ENCODE measurements around the gene NTHL1. TPM values are rescaled to one million over a fixed set of nuclear protein-coding genes. Genes with fewer than 3 reads are reported as not detected.

NTHL1 gene
- total and polyA plus RNA-seq, 2 of the 13 experiments (the other 11 are each of a cell fraction or from before 2014, with no cell fraction given): 47.5 to 64.9 TPM

DNA sequence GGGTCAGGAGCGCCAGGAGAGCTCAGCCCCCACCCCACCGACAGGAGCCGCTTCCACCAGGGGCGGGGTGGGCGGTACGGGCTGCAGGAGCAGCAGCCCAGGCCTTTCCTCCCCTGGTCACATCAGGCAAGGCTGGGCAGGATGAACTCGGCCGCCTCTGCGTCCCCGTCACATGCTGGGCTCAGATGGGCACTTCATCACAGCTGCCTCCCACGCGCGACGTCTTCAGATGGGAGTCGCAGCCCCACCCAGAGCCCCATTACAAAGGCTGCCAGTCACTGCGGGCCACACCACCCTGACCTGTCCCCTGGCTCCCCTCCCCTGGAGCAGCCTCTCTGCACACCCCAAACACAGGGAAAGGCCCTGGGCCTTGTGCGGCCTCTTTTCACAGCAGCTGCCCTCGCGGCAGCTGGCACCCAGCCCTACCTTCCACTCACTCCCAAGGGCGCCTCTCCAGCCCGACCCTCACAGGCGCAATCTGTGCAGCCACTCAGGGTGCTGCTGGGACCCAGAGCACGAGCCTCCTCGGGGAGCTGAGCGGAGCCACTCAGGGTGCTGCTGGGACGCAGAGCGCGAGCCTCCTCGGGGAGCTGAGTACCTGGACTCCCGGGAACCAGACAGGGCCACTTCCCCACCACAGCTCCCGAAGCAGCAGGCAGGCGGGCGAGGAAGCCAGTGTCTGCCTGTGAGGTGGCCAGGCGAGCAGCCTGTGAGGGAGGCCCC is 42.7 kb downstream of the NTHL1 start:
- Histone ChIP-seq H3K4me2 (ENCODE audit: low read depth, low read length) (peak overlapping the region; percentile 42; the same call in 1 of the 2 replicates), H3K27ac (ENCODE audit: extremely low read length, insufficient read depth, low read length) (peak overlapping the region; percentile 1), H3K36me3 (replicated peaks in 1 of 2; ENCODE audit: control insufficient read depth in 1 of 2, insufficient read depth in 2 of 2, low read length in 2 of 2) (peaks cover 19 to 35% of the 10 kb centered on the region in 2 experiments), H3K79me2 (ENCODE audit: insufficient read depth, low read length) (peaks cover 47% of the 10 kb centered on the region), H3K27me3 (ENCODE audit: control insufficient read depth in 1 of 2, insufficient read depth in 2 of 2, low read length in 2 of 2) (no peaks in the 10 kb centered on the region), H3K9ac (ENCODE audit: insufficient read depth, low read depth, low read length) (no peak overlapping the region), H3K4me1 (ENCODE audit: insufficient read depth, low read length) (peaks cover 43% of the 10 kb centered on the region), H4K20me1 (ENCODE audit: insufficient read depth, low read length) (peaks cover 18% of the 10 kb centered on the region; the same call in 1 of the 2 replicates), H3K4me3 (replicated peaks in 1 of 3; ENCODE audit: insufficient read depth in 1 of 3, low read depth in 2 of 3, low read length in 3 of 3) (peak overlapping the region in 1 of 3 experiments; percentile 17; a peak in 1 of 6 replicates), H3K9me3 (ENCODE audit: low read length) (no peaks in the 10 kb centered on the region), H2AFZ (ENCODE audit: low read length) (no peak overlapping the region)
- CTCF ChIA-PET (ENCODE audit: low intra/inter-chr PET ratio, low total read pairs): interaction anchor here (1.7 kb wide), 1 partner anchor 136 kb away, joined by 10 read pairs; no protein-coding TSS in a partner anchor
- WGBS (ENCODE audit: low lambda C conversion rate): 93% methylated on average over 21 of the region's 34 CpGs
- in situ Hi-C loops (cut with HindIII; ENCODE audit: extremely low pct_ligation_motif_present, low pct_unique_long_range_greater_than_20kb): no loop called here
- intact Hi-C loops (cut with micrococcal nuclease; ENCODE audit: unreplicated experiment): no loop called here
- DNase-seq (ENCODE audit: low spot score): no peak
- no peak; the same call in 2 of the 3 replicates for ATAC-seq
- no TSS peak for BruUV-seq (replicated peaks)
- FAIRE-seq: no peak
- POLR2A ChIA-PET: interaction anchor here (0.7 to 2.8 kb wide), 8 partner anchors 11 to 150 kb away, joined by 3 to 27 read pairs (median 5); partner anchors contain the start of genes GFER, NPW, RPS2 and TRAF7
- TF ChIP-seq ZNF557 (CRISPR knock-in tag; IDR thresholded peaks at IDR 0.05) (no peak), AGO2 (optimal IDR thresholded peaks at IDR 0.05; ENCODE audit: low read depth, low read length) (peak; percentile 57), ELF3 (CRISPR knock-in tag; IDR thresholded peaks at IDR 0.05) (no peak), ZNF891 (CRISPR knock-in tag; IDR thresholded peaks at IDR 0.05) (no peak), SATB2 (CRISPR knock-in tag; IDR thresholded peaks at IDR 0.05) (no peak), MED13 (CRISPR knock-in tag; IDR thresholded peaks at IDR 0.05) (no peak), MLLT10 (CRISPR knock-in tag; IDR thresholded peaks at IDR 0.05) (no peak), JUND (CRISPR knock-in tag; IDR thresholded peaks at IDR 0.05) (no peak), RBFOX2 (IDR thresholded peaks at IDR 0.05; ENCODE audit: low read depth, low read length) (peak; percentile 65), ZBTB33 (CRISPR knock-in tag; IDR thresholded peaks at IDR 0.05) (peak; percentile 81)
- TF ChIP-seq, protein P1, sequence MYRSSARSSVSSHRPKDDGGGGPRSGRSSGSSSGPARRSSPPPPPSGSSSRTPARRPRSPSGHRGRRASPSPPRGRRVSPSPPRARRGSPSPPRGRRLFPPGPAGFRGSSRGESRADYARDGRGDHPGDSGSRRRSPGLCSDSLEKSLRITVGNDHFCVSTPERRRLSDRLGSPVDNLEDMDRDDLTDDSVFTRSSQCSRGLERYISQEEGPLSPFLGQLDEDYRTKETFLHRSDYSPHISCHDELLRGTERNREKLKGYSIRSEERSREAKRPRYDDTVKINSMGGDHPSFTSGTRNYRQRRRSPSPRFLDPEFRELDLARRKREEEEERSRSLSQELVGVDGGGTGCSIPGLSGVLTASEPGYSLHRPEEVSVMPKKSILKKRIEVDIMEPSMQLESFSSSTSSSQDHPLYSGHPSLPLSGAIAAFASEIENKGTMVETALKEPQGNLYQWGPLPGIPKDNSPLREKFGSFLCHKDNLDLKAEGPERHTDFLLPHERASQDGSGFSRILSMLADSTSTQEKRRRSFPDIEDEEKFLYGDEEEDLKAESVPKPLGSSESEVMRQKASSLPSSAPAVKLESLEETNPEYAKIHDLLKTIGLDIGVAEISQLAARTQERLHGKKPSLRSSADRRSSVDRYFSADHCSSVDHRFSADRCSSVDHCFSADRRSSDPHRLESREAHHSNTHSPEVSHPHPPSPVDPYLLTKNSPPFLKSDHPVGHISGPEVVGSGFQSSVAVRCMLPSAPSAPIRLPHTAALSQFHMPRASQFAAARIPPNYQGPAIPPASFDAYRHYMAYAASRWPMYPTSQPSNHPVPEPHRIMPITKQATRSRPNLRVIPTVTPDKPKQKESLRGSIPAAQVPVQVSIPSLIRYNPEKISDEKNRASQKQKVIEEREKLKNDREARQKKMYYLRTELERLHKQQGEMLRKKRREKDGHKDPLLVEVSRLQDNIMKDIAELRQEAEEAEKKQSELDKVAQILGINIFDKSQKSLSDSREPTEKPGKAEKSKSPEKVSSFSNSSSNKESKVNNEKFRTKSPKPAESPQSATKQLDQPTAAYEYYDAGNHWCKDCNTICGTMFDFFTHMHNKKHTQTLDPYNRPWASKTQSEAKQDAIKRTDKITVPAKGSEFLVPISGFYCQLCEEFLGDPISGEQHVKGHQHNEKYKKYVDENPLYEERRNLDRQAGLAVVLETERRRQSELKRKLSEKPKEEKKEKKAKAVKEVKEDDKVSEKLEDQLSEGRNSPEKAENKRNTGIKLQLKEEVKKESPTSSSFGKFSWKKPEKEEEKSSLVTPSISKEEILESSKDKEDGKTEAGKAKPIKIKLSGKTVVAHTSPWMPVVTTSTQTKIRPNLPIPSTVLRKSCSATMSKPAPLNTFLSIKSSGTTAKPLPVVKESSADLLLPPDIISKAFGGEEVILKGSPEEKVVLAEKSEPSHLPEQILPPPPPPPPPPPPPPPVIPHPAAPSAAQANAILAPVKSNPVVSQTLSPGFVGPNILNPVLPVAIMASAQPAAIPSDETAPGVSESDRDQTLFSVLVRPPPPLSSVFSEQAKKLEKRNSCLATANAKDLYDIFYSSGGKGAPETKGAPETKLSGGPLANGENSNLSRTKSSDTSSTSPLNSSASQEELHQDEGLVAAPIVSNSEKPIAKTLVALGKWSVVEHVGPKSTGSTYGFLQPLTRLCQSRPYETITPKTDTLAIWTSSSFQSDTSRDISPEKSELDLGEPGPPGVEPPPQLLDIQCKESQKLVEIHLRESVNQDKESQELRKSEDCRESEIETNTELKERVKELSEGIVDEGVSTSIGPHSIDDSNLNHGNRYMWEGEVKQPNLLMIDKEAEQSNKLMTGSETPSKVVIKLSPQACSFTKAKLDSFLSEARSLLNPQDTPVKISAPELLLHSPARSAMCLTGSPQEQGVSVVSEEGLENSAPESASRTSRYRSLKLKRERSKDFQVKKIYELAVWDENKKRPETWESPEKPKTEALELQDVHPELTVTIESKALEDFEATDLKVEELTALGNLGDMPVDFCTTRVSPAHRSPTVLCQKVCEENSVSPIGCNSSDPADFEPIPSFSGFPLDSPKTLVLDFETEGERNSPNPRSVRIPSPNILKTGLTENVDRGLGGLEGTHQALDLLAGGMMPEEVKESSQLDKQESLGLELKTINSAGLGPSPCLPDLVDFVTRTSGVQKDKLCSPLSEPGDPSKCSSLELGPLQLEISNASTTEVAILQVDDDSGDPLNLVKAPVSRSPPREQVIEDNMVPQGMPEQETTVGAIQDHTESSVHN (CRISPR knock-in tag; IDR thresholded peaks at IDR 0.05): no peak
